ENCODE results near the gene B3GLCT. TPM values are rescaled to one million over a fixed set of nuclear protein-coding genes. Genes with fewer than 3 reads are reported as not detected.

Gene B3GLCT
- total RNA-seq, 1 experiment from 2014 or later = 3.2 TPM

GRCh38 chr13:31192306-31192705 lies 7.5 kb upstream of the B3GLCT start:
- intact Hi-C loops (cut with micrococcal nuclease) = no loop called here
- BruUV-seq (replicated peaks) = no TSS peak
- H3K9me2 ChIP-seq (replicated peaks; ENCODE audit: low read length) = no peaks in the 10 kb centered on the region
- ATAC-seq = no peak
- H3K27ac ChIP-seq (ENCODE audit: low read length) = no peak overlapping the region
- H3K36me3 ChIP-seq (ENCODE audit: low read depth, low read length) = no peaks in the 10 kb centered on the region
- H3K79me2 ChIP-seq (ENCODE audit: low read length) = no peaks in the 10 kb centered on the region
- no peak for TF ChIP-seq CTCF (conservative IDR thresholded peaks at IDR 0.05; ENCODE audit: low read depth, low read length)
- TF ChIP-seq EZH2 (IDR thresholded peaks at IDR 0.05; ENCODE audit: low read length, unreplicated experiment) = no peak
- no peak for TF ChIP-seq EZH2phosphoT487 (IDR thresholded peaks at IDR 0.05; ENCODE audit: borderline replicate concordance, low read length)
- H3K4me2 ChIP-seq (ENCODE audit: low read length) = no peak overlapping the region
- no peak overlapping the region for H3K4me3 ChIP-seq (ENCODE audit: low read length)
- ChIA-PET POLR2A (ENCODE audit: unreplicated experiment) (no interaction called here), CTCF (no interaction called here)
- H2AFZ ChIP-seq (ENCODE audit: low read length) = no peak overlapping the region
- no peaks in the 10 kb centered on the region for H3F3A ChIP-seq (ENCODE audit: low read length, unreplicated experiment)
- H3K4me1 ChIP-seq (ENCODE audit: insufficient read depth, low read length) = no peaks in the 10 kb centered on the region
- H3K9ac ChIP-seq (ENCODE audit: low read length) = no peak overlapping the region
- H3K27me3 ChIP-seq (ENCODE audit: low read length) = no peaks in the 10 kb centered on the region; the same call in 1 of the 2 replicates
- no peaks in the 10 kb centered on the region for H4K20me1 ChIP-seq (ENCODE audit: low read length)
- DNase-seq = no peak
- H3K9me3 ChIP-seq (ENCODE audit: low read length) = no peaks in the 10 kb centered on the region

DNA sequence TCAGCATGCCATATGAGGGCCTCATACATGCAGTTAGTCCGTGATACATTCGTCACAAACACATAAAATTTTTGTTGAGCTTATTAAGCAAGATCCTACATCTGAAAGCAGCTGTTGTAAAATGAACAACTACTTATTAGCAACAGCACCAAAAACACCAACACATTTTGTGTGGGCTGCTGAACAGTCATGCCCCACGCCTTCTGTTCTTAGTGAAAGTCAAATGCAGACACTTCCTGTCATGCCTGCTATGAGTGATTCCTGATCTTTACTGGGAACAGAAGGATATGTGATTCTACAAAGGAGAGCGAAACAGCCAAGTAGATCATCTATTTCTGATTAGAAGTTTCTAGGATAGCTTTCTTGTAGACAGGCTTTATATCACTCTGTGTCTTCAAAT lies 4.2 kb upstream of the B3GLCT start:
- Histone ChIP-seq H3K4me2 (ENCODE audit: low read length) (no peak overlapping the region), H3K79me2 (ENCODE audit: low read length) (no peaks in the 10 kb centered on the region), H4K20me1 (ENCODE audit: low read length) (no peaks in the 10 kb centered on the region), H3K9me3 (ENCODE audit: low read length) (no peaks in the 10 kb centered on the region), H3K4me3 (ENCODE audit: low read length) (no peak overlapping the region), H3K27ac (ENCODE audit: low read length) (no peak overlapping the region), H3K9ac (ENCODE audit: low read length) (no peak overlapping the region), H3K36me3 (ENCODE audit: low read depth, low read length) (no peaks in the 10 kb centered on the region), H2AFZ (ENCODE audit: low read length) (no peak overlapping the region), H3K27me3 (ENCODE audit: low read length) (no peaks in the 10 kb centered on the region), H3F3A (ENCODE audit: low read length, unreplicated experiment) (no peaks in the 10 kb centered on the region), H3K9me2 (replicated peaks; ENCODE audit: low read length) (no peaks in the 10 kb centered on the region), H3K4me1 (ENCODE audit: insufficient read depth, low read length) (no peaks in the 10 kb centered on the region)
- BruUV-seq (replicated peaks) = no TSS peak
- no peak for ATAC-seq
- intact Hi-C loops (cut with micrococcal nuclease) = no loop called here
- TF ChIP-seq CTCF (conservative IDR thresholded peaks at IDR 0.05; ENCODE audit: low read depth, low read length) (no peak), EZH2phosphoT487 (IDR thresholded peaks at IDR 0.05; ENCODE audit: borderline replicate concordance, low read length) (no peak)
- ChIA-PET POLR2A (ENCODE audit: unreplicated experiment) (no interaction called here), CTCF (no interaction called here)
- no peak for DNase-seq

DNA sequence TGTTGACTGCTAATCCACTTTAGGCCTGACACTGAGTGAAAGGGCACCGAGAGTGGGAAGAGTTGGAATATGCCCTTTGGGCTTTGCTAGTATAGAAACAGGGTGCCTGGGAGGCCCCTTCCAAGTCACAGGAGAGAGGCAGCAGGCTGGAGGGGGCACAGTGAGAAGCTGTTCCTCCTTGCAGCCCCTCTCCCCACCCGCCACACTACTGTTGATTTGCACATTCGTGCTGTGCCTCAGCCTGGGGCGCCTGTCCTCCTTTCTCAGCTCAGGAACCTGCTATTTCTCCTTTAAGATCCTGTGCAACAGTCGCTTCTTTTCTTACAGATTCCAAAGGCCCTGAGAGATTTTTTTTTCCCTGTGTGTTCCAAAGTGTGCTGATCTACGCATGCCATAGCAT lies 2.8 kb upstream of the B3GLCT start:
- H3K9ac ChIP-seq (ENCODE audit: low read length) = no peak overlapping the region
- intact Hi-C loops (cut with micrococcal nuclease) = no loop called here
- DNase-seq (no peak), ATAC-seq (no peak)
- H3K79me2 ChIP-seq (ENCODE audit: low read length) = peaks cover 10% of the 10 kb centered on the region
- ChIA-PET POLR2A (ENCODE audit: unreplicated experiment) (no interaction called here), CTCF (no interaction called here)
- no peaks in the 10 kb centered on the region for H3K27me3 ChIP-seq (ENCODE audit: low read length)
- H3K9me2 ChIP-seq (replicated peaks; ENCODE audit: low read length) = no peaks in the 10 kb centered on the region
- H3K9me3 ChIP-seq (ENCODE audit: low read length) = no peaks in the 10 kb centered on the region
- no peak overlapping the region for H3K27ac ChIP-seq (ENCODE audit: low read length)
- H3K36me3 ChIP-seq (ENCODE audit: low read depth, low read length) = no peaks in the 10 kb centered on the region
- peaks cover 10% of the 10 kb centered on the region for H3K4me1 ChIP-seq (ENCODE audit: insufficient read depth, low read length)
- no peaks in the 10 kb centered on the region for H3F3A ChIP-seq (ENCODE audit: low read length, unreplicated experiment)
- TF ChIP-seq CTCF (conservative IDR thresholded peaks at IDR 0.05; ENCODE audit: low read depth, low read length) (no peak), EZH2 (IDR thresholded peaks at IDR 0.05; ENCODE audit: low read length, unreplicated experiment) (no peak), EZH2phosphoT487 (IDR thresholded peaks at IDR 0.05; ENCODE audit: borderline replicate concordance, low read length) (no peak)
- H2AFZ ChIP-seq (ENCODE audit: low read length) = no peak overlapping the region
- no peak overlapping the region for H3K4me2 ChIP-seq (ENCODE audit: low read length)
- BruUV-seq (replicated peaks) = no TSS peak
- H3K4me3 ChIP-seq (ENCODE audit: low read length) = no peak overlapping the region
- no peaks in the 10 kb centered on the region for H4K20me1 ChIP-seq (ENCODE audit: low read length)

All from PC-3 (cell line).